Measurements from ENCODE around the gene CARD11.

Gene CARD11

GRCh38 chr7:3075441-3075840, 31.8 kb upstream of the CARD11 start:
- FAIRE-seq, result no peak
- TF ChIP-seq TAF1 (IDR thresholded peaks at IDR 0.05; ENCODE audit: borderline replicate concordance, low read depth, low read length), result no peak
- no peak for TF ChIP-seq POLR2A (IDR thresholded peaks at IDR 0.05; ENCODE audit: low read depth, low read length)
- TF ChIP-seq POLR2AphosphoS5 (IDR thresholded peaks at IDR 0.05; ENCODE audit: low read depth, low read length), result no peak
- DNase-seq (ENCODE audit: insufficient read length), result no peak

GRCh38 chr7:3074459-3074821, 30.8 kb upstream of the CARD11 start:
- FAIRE-seq, result no peak
- no peak for DNase-seq (ENCODE audit: insufficient read length)
- TF ChIP-seq POLR2AphosphoS5 (IDR thresholded peaks at IDR 0.05; ENCODE audit: low read depth, low read length), result no peak

DNA sequence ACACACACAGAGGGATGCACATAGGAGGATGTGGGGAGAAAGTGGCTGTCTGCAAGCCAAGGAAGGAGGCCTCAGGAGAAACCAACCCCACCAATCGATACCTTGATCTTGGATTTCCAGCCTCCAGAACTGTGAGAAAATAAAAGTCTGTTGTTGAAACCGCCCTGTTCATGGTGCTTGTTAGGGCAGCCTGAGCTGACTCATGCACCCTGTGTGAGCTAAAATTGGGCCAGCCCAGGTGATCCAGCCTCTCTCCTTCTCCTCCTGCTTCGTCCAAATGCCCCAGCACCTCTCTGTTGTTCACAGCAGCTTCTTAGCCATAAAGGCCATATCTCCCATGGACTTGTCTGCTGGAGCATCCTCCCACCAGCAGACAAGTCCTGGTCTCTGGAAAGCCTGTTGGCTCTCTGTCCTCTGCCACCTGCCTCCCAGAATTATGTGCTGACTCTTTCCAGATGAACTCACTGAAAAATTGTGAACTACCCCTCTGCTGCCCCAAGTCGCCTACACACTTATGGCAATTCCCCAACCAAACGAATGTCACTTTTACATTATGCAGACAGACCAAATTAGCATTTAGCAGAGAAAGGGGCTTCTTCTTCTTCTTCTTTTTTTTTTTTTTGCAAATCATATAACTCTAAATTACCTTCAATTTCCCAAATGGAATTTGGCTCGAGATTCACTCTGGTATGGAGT, 30.2 kb upstream of the CARD11 start:
- TF ChIP-seq POLR2AphosphoS5 (IDR thresholded peaks at IDR 0.05; ENCODE audit: low read depth, low read length) (no peak), POLR2A (IDR thresholded peaks at IDR 0.05; ENCODE audit: low read depth, low read length) (no peak), TAF1 (IDR thresholded peaks at IDR 0.05; ENCODE audit: borderline replicate concordance, low read depth, low read length) (no peak)
- FAIRE-seq, result no peak
- DNase-seq (ENCODE audit: insufficient read length), result no peak

DNA sequence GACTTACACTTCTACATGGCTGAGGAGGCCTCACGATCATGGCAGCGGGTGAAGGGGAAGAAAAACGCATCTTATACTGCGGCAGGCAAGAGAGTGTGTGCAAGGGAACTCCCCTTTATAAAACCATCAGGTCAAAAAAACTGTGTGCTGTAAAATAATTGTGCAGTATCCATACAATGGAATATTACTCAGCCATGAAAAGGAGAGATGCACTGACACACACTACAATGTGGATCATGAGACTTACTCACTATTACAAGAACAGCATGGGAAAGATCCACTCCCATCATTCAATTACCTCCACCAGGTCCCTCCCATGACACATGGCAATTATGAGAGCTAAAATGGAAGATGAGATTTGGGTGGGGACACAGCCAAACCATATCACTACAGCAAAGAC, 27.2 kb upstream of the CARD11 start:
- no peak for FAIRE-seq
- no peak for TF ChIP-seq POLR2A (IDR thresholded peaks at IDR 0.05; ENCODE audit: low read depth, low read length)
- no peak for TF ChIP-seq TAF1 (IDR thresholded peaks at IDR 0.05; ENCODE audit: borderline replicate concordance, low read depth, low read length)
- TF ChIP-seq POLR2AphosphoS5 (IDR thresholded peaks at IDR 0.05; ENCODE audit: low read depth, low read length), result no peak
- no peak for DNase-seq (ENCODE audit: insufficient read length)

DNA sequence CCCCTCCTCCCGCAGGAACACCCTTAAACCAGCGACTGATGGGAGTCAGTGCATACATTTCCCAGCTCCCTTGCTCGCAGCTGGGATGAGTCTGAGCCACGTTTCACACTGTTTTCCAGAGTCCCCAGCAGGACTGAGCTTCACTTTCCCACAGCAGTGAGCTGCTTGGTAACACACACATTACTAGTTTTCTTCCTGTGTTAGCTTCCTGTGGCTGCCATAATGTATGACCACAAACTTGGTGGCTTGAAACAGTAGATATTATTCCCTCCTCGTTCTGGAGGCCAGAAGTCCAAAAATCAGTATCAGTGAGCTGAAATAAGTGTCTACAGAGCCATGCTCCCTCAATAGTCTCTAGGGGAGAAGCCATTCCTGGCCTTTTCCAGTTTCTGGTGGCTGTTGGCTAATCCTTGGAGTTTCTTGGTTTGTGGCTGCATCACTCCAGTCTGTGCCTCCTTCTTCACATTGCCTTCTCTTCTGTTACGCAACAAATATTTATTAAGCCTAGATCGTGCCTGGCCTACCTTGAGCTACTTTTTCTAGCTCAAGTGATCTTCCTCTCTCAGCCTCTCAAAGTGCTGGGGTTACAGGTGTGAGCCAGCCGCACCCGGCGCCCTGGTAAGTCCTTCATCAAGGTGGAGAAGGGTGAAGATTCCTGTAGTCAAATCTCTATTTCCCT, 26.2 kb upstream of the CARD11 start:
- TF ChIP-seq TAF1 (IDR thresholded peaks at IDR 0.05; ENCODE audit: borderline replicate concordance, low read depth, low read length) (no peak), POLR2A (IDR thresholded peaks at IDR 0.05; ENCODE audit: low read depth, low read length) (no peak), POLR2AphosphoS5 (IDR thresholded peaks at IDR 0.05; ENCODE audit: low read depth, low read length) (no peak)
- DNase-seq (ENCODE audit: insufficient read length) (no peak), FAIRE-seq (no peak)

DNA sequence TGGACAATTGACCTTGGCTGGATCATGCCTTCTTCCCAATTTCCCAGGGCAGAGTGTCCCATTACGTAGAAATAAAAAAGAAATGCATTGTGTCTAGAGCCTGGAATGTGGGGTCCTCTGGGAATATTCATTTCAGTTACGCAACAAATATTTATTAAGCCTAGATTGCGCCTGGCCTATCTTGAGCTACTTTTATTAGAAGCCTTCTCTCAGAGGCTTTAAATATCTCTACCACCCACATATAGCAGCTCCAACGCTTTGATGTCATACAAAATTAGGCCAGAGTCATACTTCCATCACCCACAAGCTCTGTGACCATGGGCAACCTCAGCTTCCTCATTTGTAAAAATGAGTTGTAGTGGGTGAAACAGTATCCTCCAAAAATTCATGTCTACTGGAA, 24.9 kb upstream of the CARD11 start:
- DNase-seq (ENCODE audit: insufficient read length), result no peak
- no peak for TF ChIP-seq POLR2A (IDR thresholded peaks at IDR 0.05; ENCODE audit: low read depth, low read length)
- no peak for TF ChIP-seq POLR2AphosphoS5 (IDR thresholded peaks at IDR 0.05; ENCODE audit: low read depth, low read length)
- no peak for TF ChIP-seq TAF1 (IDR thresholded peaks at IDR 0.05; ENCODE audit: borderline replicate concordance, low read depth, low read length)
- FAIRE-seq, result peak; percentile 17

DNA sequence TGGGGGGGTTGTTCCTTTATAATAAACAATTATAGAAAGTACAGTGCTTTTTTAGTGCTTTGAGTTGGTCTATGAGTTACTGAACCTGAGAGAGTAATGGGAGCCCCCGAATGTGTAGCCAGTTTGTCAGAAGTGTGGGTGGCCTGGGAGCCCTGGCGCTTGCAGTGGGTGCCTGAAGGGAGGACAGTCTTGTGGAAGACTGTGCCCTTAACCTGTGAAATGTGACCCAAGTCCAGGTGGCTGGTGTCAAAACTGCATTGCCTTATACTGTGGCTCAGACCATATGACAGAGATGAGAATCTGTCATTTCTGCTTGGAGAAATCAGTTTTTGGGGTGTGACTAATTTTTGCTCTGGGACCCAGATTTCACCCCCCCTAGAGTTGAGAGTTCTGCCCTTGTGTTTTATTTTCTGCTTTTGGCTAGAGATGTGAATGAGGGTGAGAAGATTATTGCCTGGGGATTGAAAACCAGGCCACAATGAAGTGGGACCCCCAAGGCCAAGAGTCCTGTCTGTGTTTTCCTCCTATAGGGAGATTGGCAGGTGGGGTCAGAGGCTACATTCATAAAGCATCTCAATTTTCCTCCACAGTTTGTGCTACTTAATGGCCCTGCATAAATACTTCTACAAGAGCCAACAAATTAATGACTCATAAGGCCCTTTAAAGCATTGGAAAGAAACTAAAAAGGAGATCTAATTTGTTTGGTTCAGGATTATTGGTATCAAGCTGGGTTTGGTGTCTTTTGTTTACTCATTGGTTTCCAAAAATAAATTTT, 24.1 kb upstream of the CARD11 start:
- peak; percentile 42 for FAIRE-seq
- DNase-seq (ENCODE audit: insufficient read length), result no peak
- TF ChIP-seq POLR2A (IDR thresholded peaks at IDR 0.05; ENCODE audit: low read depth, low read length) (no peak), POLR2AphosphoS5 (IDR thresholded peaks at IDR 0.05; ENCODE audit: low read depth, low read length) (no peak), TAF1 (IDR thresholded peaks at IDR 0.05; ENCODE audit: borderline replicate concordance, low read depth, low read length) (no peak)

GRCh38 chr7:3067193-3067592, 23.5 kb upstream of the CARD11 start:
- no peak for FAIRE-seq
- DNase-seq (ENCODE audit: insufficient read length), result no peak
- TF ChIP-seq POLR2A (IDR thresholded peaks at IDR 0.05; ENCODE audit: low read depth, low read length), result no peak
- TF ChIP-seq TAF1 (IDR thresholded peaks at IDR 0.05; ENCODE audit: borderline replicate concordance, low read depth, low read length), result no peak
- no peak for TF ChIP-seq POLR2AphosphoS5 (IDR thresholded peaks at IDR 0.05; ENCODE audit: low read depth, low read length)

DNA sequence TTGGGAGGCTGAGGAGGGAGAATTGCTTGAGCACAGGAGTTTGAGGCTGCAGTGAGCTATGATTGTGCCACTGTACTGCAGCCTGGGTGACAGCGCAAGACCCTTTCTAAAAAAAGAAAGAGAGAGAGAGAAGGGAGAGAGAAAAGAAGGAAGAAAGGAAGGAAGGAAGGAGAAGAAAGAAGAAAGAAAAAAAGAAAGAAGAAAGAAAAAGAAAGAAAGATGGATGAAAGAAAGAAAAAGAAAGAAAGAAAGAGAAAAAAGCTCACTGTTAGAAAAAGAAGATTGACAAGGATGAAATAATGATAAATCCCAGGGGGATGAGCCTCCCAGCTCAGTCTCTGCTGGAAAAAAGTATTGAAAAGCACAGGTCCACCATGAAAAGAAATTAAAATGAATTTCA, 22.8 kb upstream of the CARD11 start:
- DNase-seq (ENCODE audit: insufficient read length), result no peak
- TF ChIP-seq POLR2AphosphoS5 (IDR thresholded peaks at IDR 0.05; ENCODE audit: low read depth, low read length), result no peak
- TF ChIP-seq POLR2A (IDR thresholded peaks at IDR 0.05; ENCODE audit: low read depth, low read length), result no peak
- TF ChIP-seq TAF1 (IDR thresholded peaks at IDR 0.05; ENCODE audit: borderline replicate concordance, low read depth, low read length), result no peak
- no peak for FAIRE-seq

DNA sequence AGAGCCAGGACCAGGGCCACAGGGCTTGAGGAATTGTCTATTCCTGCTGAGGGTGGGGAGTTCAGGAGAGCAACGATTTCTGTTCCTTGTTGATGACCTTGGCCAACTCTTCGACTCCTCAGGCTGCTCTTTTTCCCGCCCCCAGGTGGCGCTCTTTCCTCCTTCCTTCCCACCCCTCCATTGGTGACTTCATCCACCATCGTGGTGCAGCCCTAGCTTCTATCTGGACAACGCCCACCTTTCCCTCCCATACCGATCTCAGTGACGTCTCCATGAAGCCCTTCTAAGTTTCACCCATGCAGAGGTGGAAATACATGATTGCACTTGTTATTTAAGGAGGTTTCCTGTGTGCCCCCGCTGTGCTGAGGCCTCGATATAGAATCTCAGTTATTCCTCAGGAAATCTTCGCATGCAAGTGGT, 22.1 kb upstream of the CARD11 start:
- TF ChIP-seq TAF1 (IDR thresholded peaks at IDR 0.05; ENCODE audit: borderline replicate concordance, low read depth, low read length), result no peak
- TF ChIP-seq POLR2AphosphoS5 (IDR thresholded peaks at IDR 0.05; ENCODE audit: low read depth, low read length), result no peak
- TF ChIP-seq POLR2A (IDR thresholded peaks at IDR 0.05; ENCODE audit: low read depth, low read length), result no peak
- DNase-seq (ENCODE audit: insufficient read length) (peak; percentile 27), FAIRE-seq (peak; percentile 88)

DNA sequence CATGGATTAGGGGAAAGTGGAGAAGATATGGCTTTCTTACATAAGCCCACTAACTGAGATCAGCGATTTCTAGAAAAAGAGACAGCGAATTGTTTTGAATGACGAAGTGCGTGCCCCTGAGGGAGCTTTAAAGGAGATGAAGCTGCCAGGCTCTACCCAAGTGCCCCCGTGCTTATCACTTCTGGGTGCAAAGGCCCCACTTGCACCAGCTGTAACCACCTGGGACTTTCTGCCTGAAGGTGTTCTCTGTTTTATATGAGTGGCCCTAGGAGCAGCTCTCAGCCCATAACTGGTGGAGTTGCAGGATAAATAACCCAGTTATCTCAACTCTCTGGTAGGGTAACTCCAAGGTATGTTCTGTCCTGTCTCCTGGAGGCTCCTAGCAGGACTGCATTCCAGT, 20.4 kb upstream of the CARD11 start:
- TF ChIP-seq TAF1 (IDR thresholded peaks at IDR 0.05; ENCODE audit: borderline replicate concordance, low read depth, low read length), result no peak
- no peak for TF ChIP-seq POLR2A (IDR thresholded peaks at IDR 0.05; ENCODE audit: low read depth, low read length)
- no peak for TF ChIP-seq POLR2AphosphoS5 (IDR thresholded peaks at IDR 0.05; ENCODE audit: low read depth, low read length)
- DNase-seq (ENCODE audit: insufficient read length) (no peak), FAIRE-seq (no peak)

Measured in GM12892 (cell line).